GM18507 (cell line): ENCODE results near the gene CD1D.
"Not testable (repeated sequence)": the region's sequence is repeated elsewhere in the genome, so short reads cannot be mapped to it uniquely, and the experiment has no call there.

Source experiments
- DNase-seq: peaks from one replicate; pipeline ENCODE4 v3.0.0; 2011; ENCODE audit warnings: low read depth; ENCODE audit not compliant: insufficient read length; ENCODE audit errors: extremely low spot score
- FAIRE-seq: peaks from 2 replicates; lab custom pipeline; 2011; peaks lifted over from hg19 to GRCh38; lab: Jason Lieb, UNC

Gene CD1D

DNA sequence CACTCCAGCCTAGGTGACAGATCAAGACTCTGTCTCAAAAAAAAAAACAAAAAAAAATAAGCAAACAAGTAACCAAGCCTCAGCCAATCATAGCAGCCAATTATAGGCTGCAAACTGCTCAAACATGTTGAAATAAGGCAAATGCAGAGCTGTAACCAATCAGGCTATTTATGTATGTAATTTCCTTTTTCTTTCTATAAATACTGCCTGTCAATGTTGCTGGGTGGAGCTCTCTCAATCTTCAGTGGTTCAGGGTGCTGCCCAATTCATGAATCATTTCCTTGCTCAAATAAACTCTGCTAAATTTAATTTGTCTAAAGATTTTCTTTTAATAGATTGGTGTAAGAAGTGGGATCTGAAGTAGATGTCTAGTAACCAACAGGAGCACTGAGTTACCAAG, 11.6 kb upstream of the CD1D start:
- DNase-seq (no peak), FAIRE-seq (no peak)

DNA sequence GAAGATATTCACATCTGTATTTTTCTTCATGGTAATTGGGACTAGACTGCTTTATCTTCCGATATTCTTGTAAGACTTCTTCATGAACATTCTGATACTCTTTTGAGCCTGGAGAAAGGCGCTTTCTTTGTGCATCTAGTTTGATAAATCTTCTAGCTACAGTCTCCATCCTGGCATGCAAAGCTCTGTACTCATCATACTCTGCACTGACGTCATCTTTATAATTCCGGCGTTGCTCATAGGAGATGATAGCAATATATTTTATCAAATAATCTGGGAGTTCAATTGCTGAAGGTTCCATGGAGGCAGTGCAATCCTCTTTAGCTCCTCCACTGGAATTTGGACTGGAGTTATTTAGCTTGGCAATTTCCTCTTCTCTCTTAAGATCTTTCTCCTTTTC, 4.8 kb upstream of the CD1D start:
- not testable (repeated sequence) for DNase-seq, FAIRE-seq

DNA sequence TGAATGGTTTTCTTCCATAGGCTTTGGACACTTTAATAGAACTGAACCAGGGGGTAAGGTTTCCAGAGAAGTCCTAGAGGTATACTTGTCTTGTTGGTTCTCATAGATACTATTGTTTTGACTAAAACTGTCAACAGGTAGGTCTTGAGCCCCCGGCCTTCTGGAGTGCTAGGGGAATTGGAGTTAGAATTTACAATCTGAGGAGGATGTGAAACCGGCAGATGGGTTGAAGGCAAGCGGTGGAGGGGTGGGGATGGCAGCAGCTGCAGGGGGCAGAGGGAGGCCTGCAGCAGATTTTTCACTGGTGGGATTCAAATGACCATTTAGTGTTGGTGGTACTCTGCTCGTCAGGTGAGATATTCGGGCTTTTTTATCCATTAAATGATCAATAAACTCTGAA, 4.3 kb upstream of the CD1D start:
- DNase-seq, result no peak
- peak; percentile 18 for FAIRE-seq

DNA sequence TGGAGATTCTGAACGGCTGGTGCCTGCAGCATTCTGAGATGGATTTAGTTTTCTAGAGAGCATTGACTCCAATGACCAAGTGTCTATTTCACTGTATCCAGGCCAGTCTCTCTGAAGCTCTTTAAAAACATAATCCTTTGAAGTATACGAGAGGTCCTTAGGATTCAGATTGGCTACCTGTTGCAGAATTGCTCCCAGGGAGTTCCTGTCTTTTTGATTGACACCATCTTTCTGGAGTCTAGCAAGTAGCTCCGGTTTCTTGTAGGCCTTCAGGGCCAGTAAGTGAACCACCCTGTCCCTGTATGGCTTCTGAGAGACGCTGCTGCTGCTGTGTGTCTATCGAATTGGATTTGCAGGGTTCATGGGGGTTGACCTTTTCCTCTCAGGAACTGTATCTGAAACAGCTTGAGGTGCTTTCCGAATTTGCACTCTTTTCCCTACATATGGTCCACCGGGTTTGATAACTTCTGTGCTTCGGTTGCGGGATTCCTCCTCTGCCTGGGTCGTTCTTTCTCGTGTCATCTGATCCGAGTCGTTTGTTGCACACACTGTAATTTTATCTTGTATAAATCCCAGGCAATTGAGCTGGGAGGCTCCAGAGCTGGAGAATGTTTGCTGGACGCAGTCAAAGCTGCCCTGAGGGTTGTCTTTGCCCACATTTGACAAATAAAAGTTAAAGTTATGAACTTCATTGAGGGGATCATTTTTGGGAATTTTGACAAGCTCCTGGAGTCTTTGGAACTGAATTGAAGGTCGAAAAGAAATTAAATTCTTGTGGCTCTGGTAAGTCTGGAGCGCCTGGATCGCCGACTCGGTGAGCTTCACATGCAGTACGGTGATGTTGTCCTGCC, 3.6 kb upstream of the CD1D start:
- FAIRE-seq, DNase-seq: not testable (repeated sequence)

DNA sequence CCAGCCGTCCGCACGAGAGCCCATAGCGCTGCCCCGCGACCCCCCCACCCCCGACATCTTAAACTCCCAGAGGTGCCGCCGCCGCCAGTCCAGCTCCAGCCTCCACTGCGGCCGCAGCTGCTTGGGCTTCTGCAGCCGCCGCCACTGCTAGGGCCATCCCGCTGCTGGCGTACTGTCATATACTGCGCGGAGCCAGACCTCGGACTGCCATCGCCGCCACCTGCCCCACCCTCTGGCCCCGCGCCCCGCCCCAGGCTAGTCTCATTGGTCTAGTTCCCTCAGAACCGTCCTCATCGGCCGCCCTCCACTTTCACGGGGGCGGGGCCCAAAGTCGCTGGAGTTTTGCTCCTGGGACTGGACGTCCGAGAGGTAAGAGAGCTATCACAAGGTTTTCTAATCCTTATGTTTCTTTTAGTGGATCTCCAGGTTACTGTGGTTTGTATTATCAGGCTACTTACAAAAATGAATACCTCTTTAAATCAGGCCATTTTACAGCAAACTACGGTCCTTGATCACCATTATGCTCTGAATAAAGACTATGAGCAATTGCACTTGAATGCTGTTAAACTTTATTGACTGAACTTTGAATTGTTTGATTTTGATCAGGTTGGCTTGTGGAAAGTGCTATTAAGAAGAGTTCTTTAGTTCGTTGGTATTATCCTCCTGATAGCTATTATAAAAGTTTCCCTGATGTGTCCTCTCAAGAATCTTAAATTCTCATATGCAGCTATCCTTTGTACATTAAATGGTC, 2.8 kb upstream of the CD1D start:
- FAIRE-seq, result peak; percentile 53

DNA sequence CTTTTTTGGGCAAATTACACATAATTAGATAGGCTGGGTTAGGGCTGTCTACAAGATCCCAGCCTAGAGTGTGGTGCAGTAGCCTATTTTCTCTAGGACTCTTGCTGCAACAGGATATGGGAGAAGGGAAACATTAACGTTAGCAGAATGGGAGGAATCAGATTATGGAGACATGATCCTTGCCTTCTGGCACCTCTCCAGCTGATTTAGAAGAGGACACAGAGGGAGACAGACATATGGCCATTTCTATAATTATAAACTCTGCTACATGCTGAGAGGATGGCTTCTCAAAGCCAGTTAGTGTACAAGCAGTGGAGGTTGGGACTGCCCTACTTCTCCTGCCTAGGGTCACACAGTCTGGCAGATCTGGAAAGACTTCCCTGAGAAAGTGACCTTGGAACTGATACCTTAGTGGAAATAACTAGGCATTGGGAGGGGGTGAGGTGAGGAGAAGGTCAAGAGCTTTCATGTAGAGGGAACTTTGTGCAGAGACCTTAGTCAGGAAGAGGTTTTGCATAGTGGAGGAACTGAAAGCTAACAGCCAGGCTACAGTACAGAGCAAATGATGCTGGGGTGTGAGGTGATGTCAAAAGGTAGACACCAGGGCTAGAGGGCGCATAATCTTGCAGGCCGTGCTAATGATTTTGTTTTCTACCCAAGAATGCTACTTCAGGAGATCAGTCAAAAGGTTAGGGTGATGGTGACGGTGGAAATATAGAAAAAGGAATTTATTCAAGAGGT, 1.2 kb upstream of the CD1D start:
- DNase-seq (no peak), FAIRE-seq (peak; percentile 92)

More for the DNA sequence above, 2.8 kb upstream of the CD1D start:
- no peak for DNase-seq

DNA sequence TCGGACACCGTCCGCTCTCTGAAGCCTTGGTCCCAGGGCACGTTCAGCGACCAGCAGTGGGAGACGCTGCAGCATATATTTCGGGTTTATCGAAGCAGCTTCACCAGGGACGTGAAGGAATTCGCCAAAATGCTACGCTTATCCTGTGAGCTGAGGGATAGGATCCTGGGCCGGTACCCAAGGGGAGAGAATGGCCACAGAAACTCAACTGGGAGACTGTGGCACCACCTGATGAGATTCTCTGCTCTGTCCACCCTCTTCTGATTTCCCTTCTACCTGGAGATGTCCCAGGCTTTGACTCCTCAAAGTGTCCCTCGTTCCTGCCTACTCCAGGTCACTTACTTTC, 855 bp downstream of the CD1D start:
- no peak for DNase-seq
- no peak for FAIRE-seq

DNA sequence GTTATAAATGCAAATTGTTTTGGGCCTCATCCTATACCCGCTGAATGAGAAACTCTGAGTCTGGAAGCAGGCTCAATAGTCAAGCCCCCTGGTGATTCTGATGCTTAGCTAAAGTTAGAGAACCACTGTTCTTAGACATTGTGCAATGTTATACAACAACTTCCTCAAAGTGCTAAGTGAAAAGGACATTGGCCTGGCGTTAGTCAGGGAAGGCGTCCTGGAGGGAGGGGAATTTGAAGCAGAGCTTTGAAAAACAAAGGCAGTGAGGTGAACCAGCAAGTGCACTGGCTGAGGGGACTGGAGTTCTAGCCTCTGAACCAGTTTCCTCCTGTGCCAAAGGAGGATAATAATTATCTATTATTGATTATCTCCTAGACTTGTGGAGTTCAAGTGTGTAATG, 5.1 kb downstream of the CD1D start:
- FAIRE-seq, result no peak

DNA sequence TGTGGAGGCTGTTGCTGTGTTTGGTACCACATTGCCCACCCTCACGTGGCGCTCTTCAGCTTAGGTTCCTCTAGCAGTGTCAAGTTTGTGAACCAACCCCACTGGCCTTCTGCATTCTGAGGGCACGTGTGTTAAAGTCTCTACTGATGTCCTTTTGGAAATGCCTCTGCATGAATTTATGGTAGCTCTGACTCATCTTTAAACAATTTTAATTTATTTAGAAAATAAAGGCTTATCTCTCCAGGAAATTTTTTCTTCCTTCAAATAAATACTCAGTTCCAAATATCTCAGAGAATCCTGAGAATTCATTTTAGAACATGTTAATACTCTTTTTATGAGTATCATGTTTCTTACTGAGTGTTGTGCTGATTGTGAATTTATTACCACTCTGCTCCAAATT, 5.5 kb downstream of the CD1D start:
- FAIRE-seq (no peak), DNase-seq (no peak)

More for the DNA sequence above, 5.1 kb downstream of the CD1D start:
- DNase-seq, result no peak

DNA sequence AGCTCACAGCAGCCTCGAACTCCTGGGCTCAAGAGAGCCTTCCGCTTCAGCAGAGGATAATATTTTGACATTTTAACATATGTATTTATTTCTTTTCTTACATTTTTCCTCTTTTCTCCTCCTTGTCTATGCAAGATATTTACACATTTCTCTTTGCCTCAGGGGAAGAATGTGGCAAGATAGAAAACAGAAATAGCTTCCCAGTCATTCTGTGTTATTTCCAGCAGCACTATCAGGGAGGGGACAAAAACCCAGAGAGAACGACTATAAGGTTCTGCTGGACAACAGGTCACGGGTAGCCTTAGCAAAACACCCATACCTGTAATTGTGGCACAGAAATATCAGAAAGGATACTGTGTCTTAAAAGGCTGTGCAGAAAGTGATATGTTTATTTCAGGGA, 7.9 kb downstream of the CD1D start:
- DNase-seq (no peak), FAIRE-seq (no peak)

DNA sequence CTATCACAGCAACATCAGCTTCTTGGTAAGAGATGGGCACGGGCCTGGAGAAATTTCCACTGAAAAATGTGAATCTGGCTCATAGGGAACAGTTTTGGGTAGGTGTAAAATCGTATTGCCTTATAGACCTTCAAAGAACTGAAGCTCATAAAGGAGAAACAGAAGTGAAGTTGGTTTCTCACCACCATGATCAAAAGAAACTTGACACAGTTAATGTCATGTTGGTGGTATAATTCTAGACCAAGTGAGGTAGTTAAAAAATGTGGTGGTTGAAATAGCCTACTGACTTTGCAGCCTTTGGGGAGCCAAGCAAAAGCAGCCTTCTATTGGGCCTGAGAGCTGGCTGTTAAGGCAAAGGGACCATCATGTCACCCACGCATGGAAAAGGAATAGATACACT, 8.9 kb downstream of the CD1D start:
- DNase-seq (no peak), FAIRE-seq (no peak)

DNA sequence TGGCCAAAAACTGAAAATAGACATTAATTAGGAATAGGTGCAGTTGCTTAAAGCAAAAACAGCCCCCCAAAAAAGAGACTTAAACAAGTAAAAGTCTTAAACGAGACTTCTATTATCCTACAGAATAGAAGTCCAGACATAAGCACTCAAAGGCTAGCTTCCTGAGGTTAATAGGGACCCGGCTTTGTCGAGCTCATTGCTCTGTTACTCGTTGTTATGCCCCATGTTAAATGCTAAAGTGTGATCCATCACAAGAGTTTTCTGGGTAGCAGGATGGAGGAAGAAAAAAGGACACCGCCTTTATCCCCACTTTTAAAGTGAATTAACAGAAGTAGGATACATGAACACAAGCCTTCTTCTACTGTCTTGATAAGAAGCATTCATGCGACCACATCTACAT, 10.6 kb downstream of the CD1D start:
- FAIRE-seq (no peak), DNase-seq (no peak)

DNA sequence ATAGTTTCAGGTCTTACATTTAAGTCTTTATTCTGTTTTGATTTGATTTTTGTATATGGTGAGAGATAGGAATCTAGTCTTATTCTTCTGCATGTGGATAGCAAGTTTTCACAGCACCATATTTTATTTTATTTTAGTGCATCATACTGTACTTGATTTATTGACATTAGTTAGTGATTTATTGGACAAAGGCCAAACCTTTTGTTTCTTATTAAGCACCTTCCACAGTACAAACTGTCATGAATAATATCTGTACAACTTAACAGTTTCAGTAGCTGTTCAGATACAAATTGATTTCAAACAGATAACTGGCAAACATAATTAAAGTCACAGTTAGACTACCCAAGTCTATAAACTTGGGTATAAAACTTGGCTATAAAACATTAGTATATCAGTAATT, 15.8 kb downstream of the CD1D start:
- no peak for DNase-seq
- FAIRE-seq, result no peak

DNA sequence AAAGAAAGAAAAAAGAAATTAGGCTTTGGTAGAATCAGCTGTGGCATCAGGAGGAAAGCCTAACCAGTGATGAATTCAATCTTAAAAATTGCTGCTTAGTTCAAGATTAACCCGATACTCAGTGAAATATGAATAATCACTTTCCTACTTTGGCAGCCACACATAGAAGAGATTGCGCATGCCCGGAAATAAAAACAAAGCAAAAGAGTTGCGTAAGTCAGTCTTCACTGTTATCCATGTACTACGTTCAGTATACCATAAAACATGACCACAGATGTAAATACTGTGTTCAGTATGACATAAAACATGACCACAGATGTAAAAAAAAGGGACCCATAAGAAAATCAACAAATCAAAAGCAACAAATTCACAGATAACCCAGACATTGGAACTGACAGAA, 19.2 kb downstream of the CD1D start:
- no peak for DNase-seq
- no peak for FAIRE-seq

DNA sequence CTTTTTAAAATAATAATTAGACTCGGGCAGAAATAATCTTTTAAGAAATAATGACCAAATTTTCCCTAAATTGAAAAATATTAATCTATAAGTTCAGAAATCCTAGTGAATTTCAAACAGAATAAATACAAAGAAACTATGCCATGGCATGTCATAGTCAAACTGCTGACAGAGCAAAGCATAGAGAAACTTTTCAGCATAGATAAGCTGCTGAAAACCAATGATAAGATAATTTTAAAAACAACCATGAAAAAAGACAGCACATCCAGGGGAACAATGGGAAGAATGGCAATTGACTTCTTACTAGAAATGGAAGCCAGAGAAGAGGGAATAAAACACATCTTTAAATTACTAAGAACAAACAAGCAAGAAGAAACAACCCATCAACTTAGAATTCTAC, 19.8 kb downstream of the CD1D start:
- no peak for FAIRE-seq
- DNase-seq, result no peak

DNA sequence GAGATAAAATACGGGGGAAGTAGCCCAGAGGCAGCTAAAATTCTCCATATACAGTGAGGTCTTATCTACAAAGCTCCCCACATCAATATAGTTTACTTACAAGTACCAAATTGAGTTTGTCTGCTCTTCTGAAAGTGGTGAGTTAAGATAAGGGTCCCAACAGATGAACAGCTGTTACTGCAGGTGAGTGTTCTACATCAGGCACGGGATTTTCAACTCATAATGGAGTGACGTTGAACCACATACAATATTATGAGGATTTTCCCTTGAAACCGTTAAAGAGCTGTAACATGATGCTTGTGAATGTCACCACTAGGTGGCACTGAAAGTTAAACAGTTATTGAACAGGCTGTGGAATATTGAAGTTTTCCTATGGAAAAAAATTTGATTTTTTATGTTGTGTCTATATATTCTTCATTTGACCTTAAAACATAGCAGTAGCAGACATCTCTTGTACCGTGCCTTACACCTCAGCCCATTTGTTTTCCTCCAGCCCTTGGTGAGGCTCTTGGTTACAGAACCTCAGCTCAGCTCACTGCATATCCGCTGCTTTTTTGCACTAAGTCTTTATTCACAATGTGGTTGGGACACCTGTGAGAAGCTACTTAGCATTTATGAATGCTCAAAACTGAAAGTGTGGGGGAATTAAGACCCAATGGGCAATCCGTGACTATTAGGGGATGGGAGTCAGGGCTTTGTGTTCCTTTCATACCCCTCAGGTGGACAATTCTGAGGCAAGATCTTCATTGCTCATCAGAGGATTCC, 23.2 kb downstream of the CD1D start:
- DNase-seq, result no peak
- peak; percentile 81 for FAIRE-seq

DNA sequence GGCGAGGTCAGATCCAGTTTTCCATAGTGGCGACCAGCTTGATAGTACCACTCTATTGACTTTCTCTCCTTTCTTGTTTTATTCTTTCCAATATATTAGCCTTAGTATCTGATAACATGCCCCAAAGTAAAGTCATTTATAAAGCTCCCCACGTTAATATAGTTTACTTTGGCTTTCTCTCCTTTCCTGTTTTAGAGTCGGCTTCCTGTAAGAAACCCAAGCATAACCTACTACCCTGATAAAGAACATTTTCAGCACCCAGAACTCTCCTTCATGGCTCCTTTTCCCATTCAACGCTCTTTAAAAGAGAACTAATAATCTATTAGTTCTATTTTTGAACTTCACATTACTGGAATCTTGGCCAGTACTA, 23.7 kb downstream of the CD1D start:
- DNase-seq, result no peak
- no peak for FAIRE-seq

DNA sequence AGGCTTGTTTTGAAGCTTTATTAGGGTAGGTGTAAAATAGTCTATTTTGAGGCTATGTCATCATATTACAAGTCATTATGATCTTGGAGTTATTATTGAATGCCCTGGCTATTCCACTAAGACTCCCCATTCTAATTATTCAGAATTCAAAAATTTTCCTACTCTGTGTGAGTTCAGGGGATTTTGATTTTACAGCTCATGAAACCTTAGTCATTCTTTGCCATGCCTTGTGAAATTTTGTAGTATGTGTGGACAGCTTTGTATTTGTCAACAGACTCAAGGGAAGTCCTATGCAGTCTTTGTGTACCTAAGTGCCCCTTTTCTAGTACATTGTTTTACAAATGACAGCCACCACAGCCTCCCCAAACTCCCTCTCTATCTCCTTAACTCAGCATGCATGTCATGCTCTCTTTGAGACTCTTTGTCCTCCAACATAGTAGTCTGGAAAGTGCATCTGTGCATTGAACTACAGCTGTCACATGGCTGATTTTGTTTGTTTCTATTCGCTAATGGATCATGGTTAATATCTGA, 28.0 kb downstream of the CD1D start:
- FAIRE-seq, result no peak

DNA sequence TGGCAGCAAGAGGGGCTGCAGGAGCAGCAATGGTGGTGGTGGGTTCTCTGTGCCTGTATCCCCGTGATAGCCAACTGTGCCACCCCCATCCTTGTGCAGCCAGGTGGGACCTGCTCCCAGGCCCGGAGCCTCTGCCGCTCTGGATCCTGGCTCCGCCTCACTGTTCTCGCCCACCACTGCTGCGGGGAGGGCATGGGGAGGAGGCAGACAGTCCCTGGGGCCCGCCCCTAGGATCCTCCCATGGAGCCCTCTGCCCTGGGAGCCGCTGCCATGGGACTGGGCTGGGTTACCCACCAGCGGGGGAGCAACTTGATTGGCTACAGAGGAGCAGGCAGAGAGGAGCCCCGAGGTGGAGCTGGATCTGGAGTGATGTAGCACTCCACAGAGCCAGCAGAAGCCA, 31.6 kb downstream of the CD1D start:
- no peak for FAIRE-seq

More for the DNA sequence above, 28.0 kb downstream of the CD1D start:
- DNase-seq, result no peak

More for the DNA sequence above, 31.6 kb downstream of the CD1D start:
- DNase-seq, result no peak
